Neural crest cell (in vitro differentiated cells): ENCODE results near the gene TTC31. TPM values are rescaled to one million over a fixed set of nuclear protein-coding genes. Genes with fewer than 3 reads are reported as not detected.
A peak's percentile ranks its signal among the peaks of the same experiment; 100 is the strongest.

Experiments
- DNase-seq: peaks from one replicate; pipeline ENCODE4 v3.0.0; 2021; ENCODE audit warnings: low read depth, mixed read lengths, low spot score
- H3K27ac Mint-ChIP-seq: one replicate; pipeline ENCODE4 v1.8.0; 2021; ENCODE audit warnings: mild to moderate bottlenecking, mixed read lengths; ENCODE audit not compliant: unreplicated experiment
- H3K27me3 Mint-ChIP-seq: 2 replicates; pipeline ENCODE4 v1.8.0; 2021; ENCODE audit warnings: low read depth, mild to moderate bottlenecking, mixed read lengths
- H3K36me3 Mint-ChIP-seq: 2 replicates; pipeline ENCODE4 v1.8.0; 2021; ENCODE audit warnings: low read depth, mild to moderate bottlenecking, mixed read lengths
- H3K4me1 Mint-ChIP-seq: 2 replicates; pipeline ENCODE4 v1.8.0; 2021; ENCODE audit warnings: mixed read lengths
- H3K4me3 Mint-ChIP-seq: one replicate; pipeline ENCODE4 v1.8.0; 2021; ENCODE audit warnings: mild to moderate bottlenecking, mixed read lengths
- H3K9me3 Mint-ChIP-seq: 2 replicates; pipeline ENCODE4 v1.8.0; 2021; ENCODE audit warnings: mixed read lengths
- CTCF ChIP-seq: fragments of 200-600 bp; sonication (generic); conservative IDR thresholded peaks from 2 replicates; pipeline ENCODE4 v1.5.0; 2021; ENCODE audit warnings: antibody characterized with exemption, mild to moderate bottlenecking
- total RNA-seq: library from RNA; stranded (reverse); gene quantifications from 2 replicates; pipeline ENCODE4 v1.2.1, GENCODE V29; 2021

Gene TTC31
- total RNA-seq, 1 donor from 2014 or later = 29.6 TPM

- DNase-seq = no peak
- H3K36me3 Mint-ChIP-seq = no peaks in the 10 kb centered on the region
- no peak overlapping the region for H3K27ac Mint-ChIP-seq
These were observed 38.2 kb upstream of the TTC31 start for GRCh38 chr2:74444498-74445318.

GRCh38 chr2:74447230-74447999 lies 35.5 kb upstream of the TTC31 start:
- H3K4me1 Mint-ChIP-seq = peaks cover under 1% of the 10 kb centered on the region
- H3K27ac Mint-ChIP-seq = no peak overlapping the region
- no peak overlapping the region for H3K4me3 Mint-ChIP-seq
- TF ChIP-seq CTCF = no peak
- H3K9me3 Mint-ChIP-seq = no peaks in the 10 kb centered on the region
- DNase-seq = no peak
- H3K27me3 Mint-ChIP-seq = peaks cover 35% of the 10 kb centered on the region
- no peaks in the 10 kb centered on the region for H3K36me3 Mint-ChIP-seq

More at GRCh38 chr2:74444498-74445318, 38.2 kb upstream of the TTC31 start:
- Mint-ChIP-seq H3K4me1 (peaks cover 14% of the 10 kb centered on the region), H3K4me3 (no peak overlapping the region), H3K9me3 (no peaks in the 10 kb centered on the region), H3K27me3 (peaks cover 48% of the 10 kb centered on the region)
- TF ChIP-seq CTCF = no peak

- no peaks in the 10 kb centered on the region for H3K36me3 Mint-ChIP-seq
- no peak for TF ChIP-seq CTCF
- no peaks in the 10 kb centered on the region for H3K9me3 Mint-ChIP-seq
- no peak overlapping the region for H3K27ac Mint-ChIP-seq
- no peaks in the 10 kb centered on the region for H3K4me1 Mint-ChIP-seq
- H3K4me3 Mint-ChIP-seq = no peak overlapping the region
- peaks cover 26% of the 10 kb centered on the region for H3K27me3 Mint-ChIP-seq
- no peak for DNase-seq
These were observed 34.1 kb upstream of the TTC31 start for GRCh38 chr2:74448771-74449170.

- H3K9me3 Mint-ChIP-seq = no peaks in the 10 kb centered on the region
These were observed 32.2 kb upstream of the TTC31 start for GRCh38 chr2:74450570-74451190.

More at GRCh38 chr2:74450570-74451190, 32.2 kb upstream of the TTC31 start:
- Mint-ChIP-seq H3K4me1 (peaks cover 15% of the 10 kb centered on the region), H3K36me3 (no peaks in the 10 kb centered on the region), H3K27ac (no peak overlapping the region), H3K4me3 (peak overlapping the region; percentile 24), H3K27me3 (peaks cover 12% of the 10 kb centered on the region)
- DNase-seq = no peak
- no peak for TF ChIP-seq CTCF
